ENCODE data around the gene MUC6. TPM values are rescaled to one million over a fixed set of nuclear protein-coding genes. Genes with fewer than 3 reads are reported as not detected.

MUC6 gene
- total RNA-seq, 2 donors from 2014 or later, result not detected

- H3K4me3 ChIP-seq, result no peak overlapping the region
- DNase-seq (ENCODE audit: low spot score), result no peak
- TF ChIP-seq CTCF (IDR thresholded peaks at IDR 0.05), result no peak
- H3K27me3 ChIP-seq, result no peaks in the 10 kb centered on the region
- no peak overlapping the region for H3K27ac ChIP-seq
- no peaks in the 10 kb centered on the region for H3K36me3 ChIP-seq
- H3K4me1 ChIP-seq, result peaks cover 0 to 12% of the 10 kb centered on the region in 2 donors
- no peaks in the 10 kb centered on the region for H3K9me3 ChIP-seq
Observed at GRCh38 chr11:1077033-1077416, 40.5 kb upstream of the MUC6 start.

- Histone ChIP-seq H3K9me3 (no peaks in the 10 kb centered on the region), H3K4me1 (peaks cover 0 to 12% of the 10 kb centered on the region in 2 donors), H3K36me3 (no peaks in the 10 kb centered on the region), H3K27ac (no peak overlapping the region), H3K27me3 (no peaks in the 10 kb centered on the region), H3K4me3 (no peak overlapping the region)
- no peak for DNase-seq (ENCODE audit: low spot score)
- TF ChIP-seq CTCF (IDR thresholded peaks at IDR 0.05), result no peak
Observed at GRCh38 chr11:1076061-1076665, 39.6 kb upstream of the MUC6 start.

- no peak for DNase-seq (ENCODE audit: low spot score)
- H3K4me1 ChIP-seq, result peaks cover 0 to 12% of the 10 kb centered on the region in 2 donors
- H3K27ac ChIP-seq, result no peak overlapping the region
- H3K36me3 ChIP-seq, result no peaks in the 10 kb centered on the region
- no peaks in the 10 kb centered on the region for H3K27me3 ChIP-seq
- no peaks in the 10 kb centered on the region for H3K9me3 ChIP-seq
- no peak for TF ChIP-seq CTCF (IDR thresholded peaks at IDR 0.05)
- no peak overlapping the region for H3K4me3 ChIP-seq
Observed at GRCh38 chr11:1075341-1075911, 38.9 kb upstream of the MUC6 start.

- H3K36me3 ChIP-seq, result no peaks in the 10 kb centered on the region
- no peaks in the 10 kb centered on the region for H3K9me3 ChIP-seq
- peaks cover 0 to 12% of the 10 kb centered on the region in 2 donors for H3K4me1 ChIP-seq
- no peak for DNase-seq (ENCODE audit: low spot score)
- TF ChIP-seq CTCF (IDR thresholded peaks at IDR 0.05), result no peak
- H3K27ac ChIP-seq, result no peak within 1 kb of the TSS
- no peaks in the 10 kb centered on the region for H3K27me3 ChIP-seq
- H3K4me3 ChIP-seq, result no peak within 1 kb of the TSS
Observed at GRCh38 chr11:1074244-1075221, 38.0 kb upstream of the MUC6 start, which contains the start of gene MUC2. TSS of gene MUC2 (plus strand) at chr11:1074874.

GRCh38 chr11:1073851-1074243 is 37.3 kb upstream of the MUC6 start:
- Histone ChIP-seq H3K36me3 (no peaks in the 10 kb centered on the region), H3K9me3 (no peaks in the 10 kb centered on the region), H3K4me1 (peaks cover 0 to 12% of the 10 kb centered on the region in 2 donors), H3K4me3 (no peak overlapping the region), H3K27me3 (no peaks in the 10 kb centered on the region), H3K27ac (no peak overlapping the region)
- TF ChIP-seq CTCF (IDR thresholded peaks at IDR 0.05), result no peak
- DNase-seq (ENCODE audit: low spot score), result no peak
